Rectal smooth muscle tissue (tissue), 1 donor: ENCODE results near the gene ANKRD28.

ENCODE experiments used
- H3K27ac ChIP-seq: one replicate; pipeline ENCODE4 v1.7.0; 2013; ENCODE audit warnings: low read depth, low read length, inconsistent platforms
- H3K27me3 ChIP-seq: one replicate; pipeline ENCODE4 v1.7.0; 2013; ENCODE audit warnings: low read length; ENCODE audit not compliant: control insufficient read depth, insufficient read depth
- H3K36me3 ChIP-seq: one replicate; pipeline ENCODE4 v1.7.0; 2013; ENCODE audit warnings: low read length; ENCODE audit not compliant: control insufficient read depth, insufficient read depth
- H3K4me1 ChIP-seq: one replicate; pipeline ENCODE4 v1.7.0; 2013; ENCODE audit warnings: low read length; ENCODE audit not compliant: control insufficient read depth, insufficient read depth
- H3K4me3 ChIP-seq: one replicate; pipeline ENCODE4 v1.7.0; 2013; ENCODE audit warnings: low read length
- H3K9ac ChIP-seq: one replicate; pipeline ENCODE4 v1.7.0; 2013; ENCODE audit warnings: low read length

The ANKRD28 gene

DNA sequence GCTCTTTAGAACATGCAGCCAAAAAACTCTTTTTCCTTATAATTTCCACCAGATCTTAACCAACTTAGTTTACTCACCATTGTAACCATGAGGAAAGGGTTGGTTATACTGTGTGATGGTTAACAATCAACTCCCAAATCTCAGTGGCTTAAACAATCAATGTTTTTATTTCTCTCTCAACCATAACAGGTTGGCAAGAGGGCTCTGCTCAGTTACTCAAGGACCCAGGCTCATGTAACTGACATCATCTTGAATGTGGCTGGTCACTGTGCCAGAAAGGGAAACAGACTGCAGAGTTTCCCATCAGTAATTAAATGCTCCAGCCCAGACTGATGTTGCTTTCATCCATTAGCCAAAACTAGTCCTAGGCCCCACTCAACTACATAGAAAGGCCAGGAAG is 69.0 kb downstream of the ANKRD28 start:
- H3K27me3 ChIP-seq, result no peaks in the 10 kb centered on the region
- peak overlapping the region; percentile 3 for H3K27ac ChIP-seq

GRCh38 chr3:15726881-15727280 is 70.9 kb downstream of the ANKRD28 start:
- Histone ChIP-seq H3K4me3 (no peak overlapping the region), H3K27ac (no peak overlapping the region), H3K36me3 (no peaks in the 10 kb centered on the region), H3K4me1 (no peaks in the 10 kb centered on the region), H3K9ac (no peak overlapping the region), H3K27me3 (no peaks in the 10 kb centered on the region)

More for the DNA sequence above, 69.0 kb downstream of the ANKRD28 start:
- no peak overlapping the region for H3K9ac ChIP-seq
- H3K36me3 ChIP-seq, result no peaks in the 10 kb centered on the region
- no peak overlapping the region for H3K4me3 ChIP-seq
- no peaks in the 10 kb centered on the region for H3K4me1 ChIP-seq

DNA sequence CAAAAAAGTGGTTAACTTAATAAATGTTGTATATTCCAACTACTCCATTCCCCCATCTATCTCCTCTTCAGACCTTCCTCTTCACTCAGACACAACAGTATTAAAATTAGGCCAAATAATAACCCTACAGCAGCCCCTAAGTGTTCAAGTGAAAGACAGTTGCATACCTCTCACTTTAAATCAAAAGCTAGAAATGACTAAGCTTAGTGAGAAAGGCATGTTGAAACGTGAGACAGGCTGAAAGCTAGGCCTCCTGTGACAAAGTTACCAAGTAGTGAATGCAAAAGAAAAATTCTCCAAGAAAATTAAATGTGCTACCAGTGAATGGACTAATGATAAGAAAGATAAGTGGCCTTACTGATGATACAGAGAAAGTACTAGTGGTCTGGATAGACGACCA is 71.7 kb downstream of the ANKRD28 start:
- Histone ChIP-seq H3K27me3 (no peaks in the 10 kb centered on the region), H3K4me1 (no peaks in the 10 kb centered on the region), H3K36me3 (no peaks in the 10 kb centered on the region), H3K4me3 (no peak overlapping the region), H3K27ac (no peak overlapping the region), H3K9ac (no peak overlapping the region)

GRCh38 chr3:15724446-15724845 is 73.3 kb downstream of the ANKRD28 start:
- Histone ChIP-seq H3K4me3 (no peak overlapping the region), H3K9ac (no peak overlapping the region), H3K36me3 (no peaks in the 10 kb centered on the region), H3K27ac (no peak overlapping the region), H3K27me3 (no peaks in the 10 kb centered on the region), H3K4me1 (no peaks in the 10 kb centered on the region)

DNA sequence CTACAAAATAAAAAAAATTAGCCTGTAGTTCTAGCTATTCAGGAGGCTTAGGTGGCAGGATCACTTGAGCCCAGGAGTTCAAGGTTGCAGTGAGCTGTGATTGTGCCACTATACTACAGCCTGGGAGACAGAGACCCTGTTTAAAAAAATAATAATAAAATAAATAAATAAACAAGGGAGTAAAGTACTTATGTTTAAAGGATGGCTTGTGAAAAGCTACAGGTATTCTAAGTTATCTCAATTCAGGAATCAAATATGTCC is 74.2 kb downstream of the ANKRD28 start:
- Histone ChIP-seq H3K36me3 (no peaks in the 10 kb centered on the region), H3K4me1 (no peaks in the 10 kb centered on the region), H3K27me3 (no peaks in the 10 kb centered on the region), H3K27ac (no peak overlapping the region), H3K4me3 (no peak overlapping the region), H3K9ac (no peak overlapping the region)

GRCh38 chr3:15722877-15723623 is 74.7 kb downstream of the ANKRD28 start:
- no peaks in the 10 kb centered on the region for H3K36me3 ChIP-seq
- no peaks in the 10 kb centered on the region for H3K4me1 ChIP-seq
- H3K27me3 ChIP-seq, result no peaks in the 10 kb centered on the region
- no peak overlapping the region for H3K27ac ChIP-seq
- H3K9ac ChIP-seq, result no peak overlapping the region
- H3K4me3 ChIP-seq, result no peak overlapping the region

- H3K4me3 ChIP-seq, result no peak overlapping the region
- no peak overlapping the region for H3K27ac ChIP-seq
- H3K27me3 ChIP-seq, result no peaks in the 10 kb centered on the region
- no peak overlapping the region for H3K9ac ChIP-seq
- H3K36me3 ChIP-seq, result no peaks in the 10 kb centered on the region
- H3K4me1 ChIP-seq, result no peaks in the 10 kb centered on the region
These were observed 81.6 kb downstream of the ANKRD28 start for GRCh38 chr3:15716178-15716577.

GRCh38 chr3:15714448-15714847 is 83.3 kb downstream of the ANKRD28 start:
- no peak overlapping the region for H3K9ac ChIP-seq
- H3K36me3 ChIP-seq, result no peaks in the 10 kb centered on the region
- H3K27ac ChIP-seq, result no peak overlapping the region
- H3K4me3 ChIP-seq, result no peak overlapping the region
- no peaks in the 10 kb centered on the region for H3K4me1 ChIP-seq
- no peaks in the 10 kb centered on the region for H3K27me3 ChIP-seq

DNA sequence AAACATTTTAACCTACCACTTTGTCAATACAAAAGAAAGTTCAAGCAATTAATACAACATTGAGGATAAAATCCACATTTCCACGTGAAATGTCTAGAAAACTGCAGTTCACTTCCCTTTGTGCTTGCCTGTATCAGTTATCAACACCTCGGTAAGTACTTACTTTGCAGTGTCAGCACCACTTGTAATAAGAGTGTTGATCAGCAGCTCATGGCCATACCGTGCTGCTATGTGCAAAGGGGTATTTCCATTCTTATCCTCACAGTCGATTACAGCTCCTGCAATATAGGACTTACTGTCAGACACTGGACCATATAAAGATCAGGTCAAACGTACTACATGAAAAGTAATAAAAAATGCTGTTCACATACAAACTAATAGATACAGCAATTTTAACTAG is 84.4 kb downstream of the ANKRD28 start:
- H3K4me1 ChIP-seq, result no peaks in the 10 kb centered on the region
- no peak overlapping the region for H3K27ac ChIP-seq
- H3K27me3 ChIP-seq, result no peaks in the 10 kb centered on the region
- no peaks in the 10 kb centered on the region for H3K36me3 ChIP-seq
- H3K9ac ChIP-seq, result no peak overlapping the region
- H3K4me3 ChIP-seq, result no peak overlapping the region

DNA sequence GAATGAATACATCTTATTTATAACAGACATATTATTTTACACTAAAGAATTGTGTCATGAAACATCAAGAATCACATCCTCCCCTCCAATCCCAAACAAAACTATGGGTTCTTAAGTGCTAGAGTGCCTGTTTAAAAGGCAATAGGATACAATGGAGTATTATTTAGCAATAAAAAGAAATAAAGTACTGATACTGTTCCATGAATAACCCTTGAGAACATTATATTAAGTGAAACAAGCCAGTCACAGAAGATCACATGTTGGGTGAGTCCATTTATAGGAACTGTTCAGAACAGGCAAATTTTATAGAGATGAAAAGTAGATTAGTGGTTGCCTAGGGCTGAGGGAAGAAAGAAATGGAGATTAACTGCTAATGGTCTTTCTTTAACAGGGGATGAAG is 86.5 kb downstream of the ANKRD28 start:
- Histone ChIP-seq H3K4me1 (peaks cover 4% of the 10 kb centered on the region), H3K4me3 (no peak overlapping the region), H3K27me3 (no peaks in the 10 kb centered on the region), H3K36me3 (peaks cover 3% of the 10 kb centered on the region), H3K27ac (no peak overlapping the region), H3K9ac (no peak overlapping the region)

DNA sequence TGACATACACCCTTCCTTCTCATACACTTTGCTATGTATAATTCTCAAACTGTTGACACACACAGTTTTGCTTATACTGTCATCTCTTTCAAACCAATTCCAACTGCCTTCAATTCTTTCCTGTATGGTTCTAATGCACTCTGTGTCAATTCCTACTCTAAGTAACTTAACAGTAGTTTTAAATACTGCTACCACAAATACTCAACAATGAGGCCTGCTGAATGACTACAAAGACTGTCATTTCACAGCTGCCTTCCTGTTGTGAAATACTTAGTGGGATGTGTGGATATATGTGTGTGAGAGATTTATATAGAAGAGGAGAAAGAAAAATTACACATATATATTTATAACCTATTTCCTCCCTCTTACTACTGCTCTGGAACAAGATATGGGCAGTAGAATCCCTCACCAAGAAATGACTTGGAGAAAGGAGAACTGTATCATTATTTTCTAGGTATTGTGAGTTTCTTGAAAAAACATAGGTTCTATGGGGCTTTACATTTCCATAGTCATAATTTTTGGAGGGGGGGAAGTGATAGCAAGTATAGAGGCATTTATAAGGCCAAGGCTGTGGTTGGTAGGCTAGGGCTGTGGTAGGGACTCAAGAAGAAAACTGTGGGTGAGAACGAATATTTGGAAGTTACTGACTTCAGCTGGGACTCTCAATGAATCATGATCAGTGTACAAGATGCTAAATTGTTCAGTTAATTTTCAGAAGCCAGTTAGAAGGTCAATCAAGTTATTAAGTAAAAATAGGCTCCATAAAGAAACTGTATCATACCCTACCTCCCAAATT is 88.7 kb downstream of the ANKRD28 start:
- H3K36me3 ChIP-seq, result peaks cover 3% of the 10 kb centered on the region
- H3K9ac ChIP-seq, result no peak overlapping the region
- no peak overlapping the region for H3K27ac ChIP-seq

DNA sequence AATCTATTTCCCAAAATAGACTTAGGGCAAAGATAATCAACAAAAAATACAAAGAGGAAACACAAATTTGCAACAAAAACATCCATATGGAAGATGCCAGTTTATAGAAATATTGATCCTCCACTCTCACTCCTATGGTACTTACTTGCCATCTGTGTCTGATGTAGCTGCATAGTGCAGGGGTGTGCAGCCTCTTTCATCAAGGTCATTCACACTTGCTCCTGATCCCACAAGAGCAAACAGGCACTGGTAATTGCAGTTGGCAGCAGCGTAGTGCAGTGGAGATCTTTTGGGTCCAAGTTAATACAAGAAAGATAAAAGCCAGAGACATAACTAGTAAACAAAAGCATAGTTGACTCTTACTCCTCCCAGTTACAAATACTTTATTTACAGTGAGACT is 90.0 kb downstream of the ANKRD28 start:
- no peaks in the 10 kb centered on the region for H3K27me3 ChIP-seq
- H3K9ac ChIP-seq, result no peak overlapping the region
- H3K4me3 ChIP-seq, result no peak overlapping the region
- peaks cover 3% of the 10 kb centered on the region for H3K36me3 ChIP-seq
- H3K4me1 ChIP-seq, result peaks cover 4% of the 10 kb centered on the region
- peak overlapping the region; percentile 49 for H3K27ac ChIP-seq

More for the DNA sequence above, 88.7 kb downstream of the ANKRD28 start:
- H3K27me3 ChIP-seq, result no peaks in the 10 kb centered on the region
- peaks cover 4% of the 10 kb centered on the region for H3K4me1 ChIP-seq
- H3K4me3 ChIP-seq, result no peak overlapping the region

- Histone ChIP-seq H3K27ac (no peak overlapping the region), H3K9ac (no peak overlapping the region), H3K36me3 (peaks cover 3% of the 10 kb centered on the region), H3K27me3 (no peaks in the 10 kb centered on the region), H3K4me3 (no peak overlapping the region), H3K4me1 (peaks cover 4% of the 10 kb centered on the region)
These were observed 94.4 kb downstream of the ANKRD28 start for GRCh38 chr3:15703346-15703745.
